Mesenteric fat pad (tissue), 1 donor: Measurements from ENCODE around the gene ZNF423. TPM values are rescaled to one million over a fixed set of nuclear protein-coding genes. Genes with fewer than 3 reads are reported as not detected.

Experiments
- DNase-seq: peaks from one replicate; pipeline ENCODE4 v3.0.0-alpha.2; 2020; ENCODE audit warnings: low spot score
- total RNA-seq: library from RNA; stranded (reverse); fragmentation: NEBNext Ultra II Directional; extraction: Animal tissue kit (Norgen Biotek cat#: 25700); gene quantifications from one replicate; pipeline ENCODE4 v1.2.1, GENCODE V29; 2021
- donor health status: DM: yes; HTN: yes; CAD: no.

ZNF423 gene
- total RNA-seq, 1 donor from 2014 or later: 13.5 TPM

- peak; percentile 68 for DNase-seq
These were observed 400.5 kb downstream of the ZNF423 start for GRCh38 chr16:49455181-49455990.

GRCh38 chr16:49454426-49455180, 401.3 kb downstream of the ZNF423 start:
- peak; percentile 80 for DNase-seq

- DNase-seq: peak; percentile 30
These were observed 401.9 kb downstream of the ZNF423 start for GRCh38 chr16:49453983-49454382.

- DNase-seq: peak; percentile 60
These were observed 402.9 kb downstream of the ZNF423 start for GRCh38 chr16:49453021-49453420.

- DNase-seq: peak; percentile 72
These were observed 403.3 kb downstream of the ZNF423 start for GRCh38 chr16:49452578-49452977.

- peak; percentile 30 for DNase-seq
These were observed 403.8 kb downstream of the ZNF423 start for GRCh38 chr16:49452108-49452507.

GRCh38 chr16:49446805-49447204, 409.1 kb downstream of the ZNF423 start:
- DNase-seq: no peak

- no peak for DNase-seq
These were observed 412.3 kb downstream of the ZNF423 start for GRCh38 chr16:49443576-49443975.

GRCh38 chr16:49442805-49443204, 413.1 kb downstream of the ZNF423 start:
- no peak for DNase-seq

- no peak for DNase-seq
These were observed 414.5 kb downstream of the ZNF423 start for GRCh38 chr16:49441366-49441780.

GRCh38 chr16:49440156-49441065, 415.5 kb downstream of the ZNF423 start:
- DNase-seq: peak; percentile 24

- peak; percentile 77 for DNase-seq
These were observed 416.2 kb downstream of the ZNF423 start for GRCh38 chr16:49439676-49440075.

- DNase-seq: no peak
These were observed 416.9 kb downstream of the ZNF423 start for GRCh38 chr16:49439050-49439449.

Other genes starting within 250 kb of the ZNF423 start
- 23.5 TPM for gene CNEP1R1, start 169.1 kb upstream of the ZNF423 start, total RNA-seq
- gene HEATR3, start 209.9 kb upstream of the ZNF423 start, total RNA-seq: 22.4 TPM